Neural crest cell (in vitro differentiated cells): ENCODE measurements around the gene HAO1. TPM values are rescaled to one million over a fixed set of nuclear protein-coding genes. Genes with fewer than 3 reads are reported as not detected.

ENCODE experiments used
- DNase-seq: peaks from one replicate; pipeline ENCODE4 v3.0.0; 2021; ENCODE audit warnings: low read depth, mixed read lengths, low spot score
- H3K27ac Mint-ChIP-seq: one replicate; pipeline ENCODE4 v1.8.0; 2021; ENCODE audit warnings: mild to moderate bottlenecking, mixed read lengths; ENCODE audit not compliant: unreplicated experiment
- H3K27me3 Mint-ChIP-seq: 2 replicates; pipeline ENCODE4 v1.8.0; 2021; ENCODE audit warnings: low read depth, mild to moderate bottlenecking, mixed read lengths
- H3K36me3 Mint-ChIP-seq: 2 replicates; pipeline ENCODE4 v1.8.0; 2021; ENCODE audit warnings: low read depth, mild to moderate bottlenecking, mixed read lengths
- H3K4me1 Mint-ChIP-seq: 2 replicates; pipeline ENCODE4 v1.8.0; 2021; ENCODE audit warnings: mixed read lengths
- H3K4me3 Mint-ChIP-seq: one replicate; pipeline ENCODE4 v1.8.0; 2021; ENCODE audit warnings: mild to moderate bottlenecking, mixed read lengths
- H3K9me3 Mint-ChIP-seq: 2 replicates; pipeline ENCODE4 v1.8.0; 2021; ENCODE audit warnings: mixed read lengths
- CTCF ChIP-seq: fragments of 200-600 bp; sonication (generic); conservative IDR thresholded peaks from 2 replicates; pipeline ENCODE4 v1.5.0; 2021; ENCODE audit warnings: antibody characterized with exemption, mild to moderate bottlenecking
- total RNA-seq: library from RNA; stranded (reverse); gene quantifications from 2 replicates; pipeline ENCODE4 v1.2.1, GENCODE V29; 2021

The HAO1 gene
- total RNA-seq, 1 donor from 2014 or later, result not detected

- Mint-ChIP-seq H3K4me3 (no peak overlapping the region), H3K27me3 (no peaks in the 10 kb centered on the region), H3K4me1 (peaks cover 16% of the 10 kb centered on the region), H3K27ac (no peak overlapping the region), H3K9me3 (no peaks in the 10 kb centered on the region), H3K36me3 (no peaks in the 10 kb centered on the region)
- no peak for DNase-seq
- no peak for TF ChIP-seq CTCF
Measured at GRCh38 chr20:7849675-7850074, 90.6 kb downstream of the HAO1 start.

GRCh38 chr20:7848351-7848750 lies 91.9 kb downstream of the HAO1 start:
- Mint-ChIP-seq H3K27ac (no peak overlapping the region), H3K4me3 (no peak overlapping the region), H3K4me1 (peaks cover 24% of the 10 kb centered on the region), H3K36me3 (no peaks in the 10 kb centered on the region), H3K9me3 (no peaks in the 10 kb centered on the region), H3K27me3 (no peaks in the 10 kb centered on the region)
- no peak for TF ChIP-seq CTCF
- DNase-seq, result no peak

- H3K27me3 Mint-ChIP-seq, result peaks cover 10% of the 10 kb centered on the region
- H3K9me3 Mint-ChIP-seq, result no peaks in the 10 kb centered on the region
- H3K4me3 Mint-ChIP-seq, result no peak overlapping the region
- no peak for TF ChIP-seq CTCF
- H3K27ac Mint-ChIP-seq, result no peak overlapping the region
- H3K4me1 Mint-ChIP-seq, result peaks cover 8% of the 10 kb centered on the region
- no peak for DNase-seq
- no peaks in the 10 kb centered on the region for H3K36me3 Mint-ChIP-seq
Measured at GRCh38 chr20:7843613-7844012, 96.6 kb downstream of the HAO1 start.

- TF ChIP-seq CTCF, result no peak
- DNase-seq, result no peak
- Mint-ChIP-seq H3K9me3 (no peaks in the 10 kb centered on the region), H3K4me1 (peaks cover 8% of the 10 kb centered on the region), H3K4me3 (no peak overlapping the region), H3K36me3 (no peaks in the 10 kb centered on the region), H3K27me3 (peaks cover 10% of the 10 kb centered on the region), H3K27ac (no peak overlapping the region)
Measured at GRCh38 chr20:7841971-7842310, 98.3 kb downstream of the HAO1 start.

- Mint-ChIP-seq H3K27me3 (peaks cover 10% of the 10 kb centered on the region), H3K9me3 (no peaks in the 10 kb centered on the region), H3K4me3 (no peak overlapping the region), H3K4me1 (peaks cover 8% of the 10 kb centered on the region), H3K36me3 (no peaks in the 10 kb centered on the region), H3K27ac (no peak overlapping the region)
- no peak for TF ChIP-seq CTCF
- no peak for DNase-seq
Measured at GRCh38 chr20:7841291-7841970, 98.8 kb downstream of the HAO1 start.
